H9 (cell line): ENCODE results near the gene PPP4R2. TPM values are rescaled to one million over a fixed set of nuclear protein-coding genes. Genes with fewer than 3 reads are reported as not detected.

ENCODE experiments used
- DNase-seq: peaks from one replicate; pipeline ENCODE4 v3.0.0-alpha.2; 2017
- H2AFZ ChIP-seq: one replicate; pipeline ENCODE4 v1.6.1; 2013; ENCODE audit warnings: mild to moderate bottlenecking, low read length, control low read depth, moderate library complexity
- H2AK5ac ChIP-seq: 2 replicates; pipeline ENCODE4 v1.6.1; 2013; ENCODE audit warnings: low read length, control low read depth, mixed read lengths; ENCODE audit not compliant: insufficient read length
- H2BK120ac ChIP-seq: one replicate; pipeline ENCODE4 v1.6.1; 2013; ENCODE audit warnings: low read depth, mild to moderate bottlenecking, low read length, control low read depth, inconsistent platforms; ENCODE audit not compliant: poor library complexity, severe bottlenecking
- H2BK12ac ChIP-seq: 2 replicates; pipeline ENCODE4 v1.6.1; 2013; ENCODE audit warnings: low read length, control low read depth, mixed read lengths, low read depth; ENCODE audit not compliant: insufficient read length
- H2BK15ac ChIP-seq: 2 replicates; pipeline ENCODE4 v1.6.1; 2013; ENCODE audit warnings: low read depth, low read length, control low read depth
- H2BK20ac ChIP-seq: one replicate; pipeline ENCODE4 v1.6.1; 2013; ENCODE audit warnings: low read depth, mild to moderate bottlenecking, low read length, control low read depth, inconsistent platforms; ENCODE audit not compliant: poor library complexity, severe bottlenecking
- H2BK5ac ChIP-seq: 2 replicates; pipeline ENCODE4 v1.6.1; 2013; ENCODE audit warnings: low read length, control low read depth, mixed read lengths; ENCODE audit not compliant: insufficient read length
- H3K14ac ChIP-seq: 2 replicates; pipeline ENCODE4 v1.6.1; 2013; ENCODE audit warnings: low read length, control low read depth; ENCODE audit not compliant: insufficient read depth
- H3K18ac ChIP-seq: 2 replicates; pipeline ENCODE4 v1.6.1; 2013; ENCODE audit warnings: low read depth, mild to moderate bottlenecking, mixed read lengths, low read length, control low read depth; ENCODE audit not compliant: insufficient read length
- H3K23ac ChIP-seq: 2 replicates; pipeline ENCODE4 v1.6.1; 2013; ENCODE audit warnings: low read length, control low read depth, mixed read lengths, low read depth; ENCODE audit not compliant: insufficient read length
- H3K23me2 ChIP-seq: 2 replicates; pipeline ENCODE4 v1.6.1; 2013; ENCODE audit warnings: low read depth, mild to moderate bottlenecking, mixed read lengths, low read length, control low read depth; ENCODE audit not compliant: insufficient read length, poor library complexity, severe bottlenecking
- H3K27ac ChIP-seq: 2 replicates; pipeline ENCODE4 v1.5.1; 2013; ENCODE audit warnings: low read length, control low read depth, mixed read lengths, low read depth; ENCODE audit not compliant: insufficient read length
- H3K27me3 ChIP-seq: 2 replicates; pipeline ENCODE4 v1.6.1; 2013; ENCODE audit warnings: low read length, control low read depth, inconsistent platforms; ENCODE audit not compliant: insufficient read depth
- H3K4ac ChIP-seq: 2 replicates; pipeline ENCODE4 v1.6.1; 2013; ENCODE audit warnings: low read depth, mild to moderate bottlenecking, control low read depth, inconsistent platforms, low read length, moderate library complexity
- H3K4me1 ChIP-seq: 2 replicates; pipeline ENCODE4 v1.6.1; 2013; ENCODE audit warnings: low read length, control low read depth, inconsistent platforms; ENCODE audit not compliant: insufficient read depth
- H3K4me2 ChIP-seq: 2 replicates; pipeline ENCODE4 v1.6.1; 2013; ENCODE audit warnings: low read length, control low read depth, mixed read lengths; ENCODE audit not compliant: insufficient read length, insufficient read depth
- H3K56ac ChIP-seq: 2 replicates; pipeline ENCODE4 v1.6.1; 2013; ENCODE audit warnings: low read depth, mild to moderate bottlenecking, mixed read lengths, low read length, control low read depth; ENCODE audit not compliant: insufficient read length
- H3K79me1 ChIP-seq: 2 replicates; pipeline ENCODE4 v1.6.1; 2013; ENCODE audit warnings: low read depth, mild to moderate bottlenecking, moderate library complexity, low read length, control low read depth, inconsistent platforms; ENCODE audit not compliant: insufficient read depth, poor library complexity, severe bottlenecking
- H3K79me2 ChIP-seq: 2 replicates; pipeline ENCODE4 v1.6.1; 2013; ENCODE audit warnings: low read length, control low read depth, inconsistent platforms; ENCODE audit not compliant: insufficient read depth
- H3K9ac ChIP-seq: 2 replicates; pipeline ENCODE4 v1.6.1; 2013; ENCODE audit warnings: low read length, control low read depth, mixed read lengths; ENCODE audit not compliant: insufficient read length; ENCODE audit errors: extremely low read depth
- H3K9me3 ChIP-seq: one replicate; pipeline ENCODE4 v1.6.1; 2013; ENCODE audit warnings: low read depth, low read length, inconsistent platforms; ENCODE audit not compliant: control insufficient read depth
- H3T11ph ChIP-seq: one replicate; pipeline ENCODE4 v1.6.1; 2013; ENCODE audit warnings: mild to moderate bottlenecking, low read length, control low read depth, inconsistent platforms
- H4K20me1 ChIP-seq: one replicate; pipeline ENCODE4 v1.6.1; 2013; ENCODE audit not compliant: control insufficient read depth, insufficient read length, insufficient read depth
- H4K5ac ChIP-seq: 2 replicates; pipeline ENCODE4 v1.6.1; 2013; ENCODE audit warnings: low read depth, mild to moderate bottlenecking, mixed read lengths, low read length, control low read depth; ENCODE audit not compliant: insufficient read length
- H4K8ac ChIP-seq: replicated peaks from 2 replicates; pipeline ENCODE4 v1.6.1; 2013; ENCODE audit warnings: low read length, control low read depth, mixed read lengths, low read depth; ENCODE audit not compliant: insufficient read length
- H4K91ac ChIP-seq: 2 replicates; pipeline ENCODE4 v1.6.1; 2013; ENCODE audit warnings: low read depth, mild to moderate bottlenecking, moderate library complexity, mixed read lengths, low read length, control low read depth; ENCODE audit not compliant: insufficient read length
- H3K27ac Mint-ChIP-seq, 3 experiments: 2 replicates in 2 of 3; 3 replicates in 1 of 3; pipeline ENCODE4 v1.8.0; 2020 to 2021; ENCODE audit warnings: mixed read lengths in 3 of 3, mild to moderate bottlenecking in 1 of 3, moderate library complexity in 1 of 3
- H3K27me3 Mint-ChIP-seq: 2 replicates; pipeline ENCODE4 v1.8.0; 2021; ENCODE audit warnings: low read depth, mild to moderate bottlenecking, moderate library complexity, mixed read lengths
- H3K36me3 Mint-ChIP-seq, 3 experiments: 2 replicates in 2 of 3; 3 replicates in 1 of 3; pipeline ENCODE4 v1.8.0; 2020 to 2021; ENCODE audit warnings: low read depth in 3 of 3, mixed read lengths in 3 of 3; ENCODE audit not compliant: insufficient read depth in 1 of 3
- H3K4me1 Mint-ChIP-seq, 2 experiments: 2 replicates each; pipeline ENCODE4 v1.8.0; 2020; ENCODE audit warnings: mixed read lengths in 2 of 2
- H3K4me3 Mint-ChIP-seq, 2 experiments: 2 replicates in 1 of 2; 3 replicates in 1 of 2; pipeline ENCODE4 v1.8.0; 2020 to 2021; ENCODE audit warnings: mild to moderate bottlenecking in 2 of 2, mixed read lengths in 2 of 2, moderate library complexity in 1 of 2
- H3K9me3 Mint-ChIP-seq, 2 experiments: 2 replicates in 1 of 2; 3 replicates in 1 of 2; pipeline ENCODE4 v1.8.0; 2020; ENCODE audit warnings: mild to moderate bottlenecking in 2 of 2, mixed read lengths in 2 of 2, moderate library complexity in 1 of 2
- WGBS: extraction: QIAGEN DNeasy Blood & Tissue Kit; methylation state at CpG from one replicate; pipeline ENCODE4 v1.1.7; 2013; ENCODE audit warnings: missing lambda C conversion rate, low lambda C conversion rate, mixed read lengths; ENCODE audit not compliant: insufficient read length; ENCODE audit errors: extremely low coverage; 5-methylcytosine and 5-hydroxymethylcytosine counted together
- total RNA-seq: library from RNA; stranded (reverse); gene quantifications from 2 replicates; pipeline ENCODE4 v1.2.1, GENCODE V29; 2021
- TF ChIP-seq, protein P1 (sequence below): fragments of 200-600 bp; sonication (generic); conservative IDR thresholded peaks from 3 replicates; pipeline ENCODE4 v1.8.0; 2021; ENCODE audit warnings: antibody characterized with exemption, mild to moderate bottlenecking

PPP4R2 gene
- total RNA-seq, 1 experiment from 2014 or later, result 132 TPM

DNA sequence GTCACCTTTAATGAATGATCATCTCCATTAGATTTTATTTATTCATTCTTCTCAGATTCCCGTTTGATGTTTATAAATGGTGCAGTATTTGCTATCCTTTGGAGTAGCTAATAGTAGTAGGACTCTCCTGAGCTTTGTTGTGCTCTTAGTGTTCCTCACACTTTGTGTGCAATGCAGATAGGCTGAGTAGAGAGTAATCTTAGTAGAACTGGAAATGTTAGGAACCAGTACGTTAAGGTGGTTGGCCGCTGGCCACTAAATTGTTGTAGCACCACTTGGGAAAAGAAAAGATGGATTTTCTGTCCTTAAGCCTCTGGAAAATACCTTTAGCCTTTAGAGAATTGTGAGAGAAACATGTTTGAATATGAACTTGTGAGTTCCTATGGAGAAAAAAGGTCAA lies 44.9 kb downstream of the PPP4R2 start:
- H3K23me2 ChIP-seq, result no peaks in the 10 kb centered on the region
- H2BK120ac ChIP-seq, result no peak overlapping the region
- peaks cover 57% of the 10 kb centered on the region; the same call in 1 of the 2 replicates for H3K79me2 ChIP-seq
- H2BK20ac ChIP-seq, result no peak overlapping the region
- H3K9me3 Mint-ChIP-seq, result no peaks in the 10 kb centered on the region
- no peak overlapping the region for H2BK12ac ChIP-seq
- peaks cover 7% of the 10 kb centered on the region for H3K4me1 ChIP-seq
- H4K91ac ChIP-seq, result no peak overlapping the region
- no peak overlapping the region for H3K14ac ChIP-seq
- H3K36me3 Mint-ChIP-seq, result 0 out of 7 replicates have a peak, but pooled peaks cover 0 to 2% (median 0%) of the 10 kb centered on the region in 3 experiments
- no peak overlapping the region for H3K4ac ChIP-seq
- H2BK15ac ChIP-seq, result no peak overlapping the region
- no peak overlapping the region for H3K4me3 Mint-ChIP-seq
- no peak overlapping the region for H3K18ac ChIP-seq
- no CpG with 5 or more reads among the region's 3 CpGs for WGBS
- no peak overlapping the region for H2AK5ac ChIP-seq
- no peak overlapping the region for H2BK5ac ChIP-seq
- H4K5ac ChIP-seq, result no peak overlapping the region
- no peak overlapping the region for H3K56ac ChIP-seq
- H3K4me1 Mint-ChIP-seq, result peaks cover 63 to 82% of the 10 kb centered on the region in 2 experiments
- no peak overlapping the region for H4K8ac ChIP-seq
- H3K9me3 ChIP-seq, result no peaks in the 10 kb centered on the region
- H3K79me1 ChIP-seq, result no peaks in the 10 kb centered on the region
- no peaks in the 10 kb centered on the region for H4K20me1 ChIP-seq
- H3K27me3 Mint-ChIP-seq, result no peaks in the 10 kb centered on the region
- no peak overlapping the region for H3K27ac ChIP-seq
- H2AFZ ChIP-seq, result no peak overlapping the region
- no peaks in the 10 kb centered on the region for H3K27me3 ChIP-seq
- TF ChIP-seq, protein P1, sequence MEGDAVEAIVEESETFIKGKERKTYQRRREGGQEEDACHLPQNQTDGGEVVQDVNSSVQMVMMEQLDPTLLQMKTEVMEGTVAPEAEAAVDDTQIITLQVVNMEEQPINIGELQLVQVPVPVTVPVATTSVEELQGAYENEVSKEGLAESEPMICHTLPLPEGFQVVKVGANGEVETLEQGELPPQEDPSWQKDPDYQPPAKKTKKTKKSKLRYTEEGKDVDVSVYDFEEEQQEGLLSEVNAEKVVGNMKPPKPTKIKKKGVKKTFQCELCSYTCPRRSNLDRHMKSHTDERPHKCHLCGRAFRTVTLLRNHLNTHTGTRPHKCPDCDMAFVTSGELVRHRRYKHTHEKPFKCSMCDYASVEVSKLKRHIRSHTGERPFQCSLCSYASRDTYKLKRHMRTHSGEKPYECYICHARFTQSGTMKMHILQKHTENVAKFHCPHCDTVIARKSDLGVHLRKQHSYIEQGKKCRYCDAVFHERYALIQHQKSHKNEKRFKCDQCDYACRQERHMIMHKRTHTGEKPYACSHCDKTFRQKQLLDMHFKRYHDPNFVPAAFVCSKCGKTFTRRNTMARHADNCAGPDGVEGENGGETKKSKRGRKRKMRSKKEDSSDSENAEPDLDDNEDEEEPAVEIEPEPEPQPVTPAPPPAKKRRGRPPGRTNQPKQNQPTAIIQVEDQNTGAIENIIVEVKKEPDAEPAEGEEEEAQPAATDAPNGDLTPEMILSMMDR, result no peak
- no peak for DNase-seq
- no peak overlapping the region for H3K4me2 ChIP-seq
- H3K27ac Mint-ChIP-seq, result peak overlapping the region in 1 of 3 experiments; percentile 83; a peak in 3 of 7 replicates
- no peak overlapping the region for H3K9ac ChIP-seq
- H3K23ac ChIP-seq, result no peak overlapping the region
- no peak overlapping the region for H3T11ph ChIP-seq
